B cell (primary cell): ENCODE measurements around the gene CENPX. TPM values are rescaled to one million over a fixed set of nuclear protein-coding genes. Genes with fewer than 3 reads are reported as not detected.

Source experiments
- ATAC-seq: fragments of 200-7000 bp; cut with Tn5 transposase; one replicate; pipeline ENCODE4 v1.10.0; 2021; ENCODE audit warnings: low read depth, mild to moderate bottlenecking, moderate number of reproducible peaks, moderate library complexity
- CTCF ChIA-PET: fragments of 350-600 bp; sonication (Branson Sonifier 250); formaldehyde crosslinking; loops from one replicate; lab custom pipeline; 2021; ENCODE audit warnings: antibody characterized with exemption, inconsistent platforms; lab: Charles Lee
- POLR2A ChIA-PET: fragments of 350-600 bp; sonication (Branson Sonifier 250); formaldehyde crosslinking; loops from one replicate; lab custom pipeline; 2021; ENCODE audit warnings: antibody characterized with exemption; lab: Charles Lee
- DNase-seq: peaks from one replicate; pipeline ENCODE4 v3.0.0; 2013
- H2AFZ ChIP-seq: 2 replicates; pipeline ENCODE4 v1.6.1; 2012; ENCODE audit warnings: mild to moderate bottlenecking, low read depth, low read length; ENCODE audit not compliant: insufficient read depth, poor library complexity, severe bottlenecking
- H3K27ac ChIP-seq, 2 donors: 1 replicate in 1 of 2; 2 replicates in 1 of 2; pipeline ENCODE4 v1.5.1; 2012 to 2013; ENCODE audit warnings: low read length in 2 of 2, mild to moderate bottlenecking in 2 of 2, moderate library complexity in 1 of 2
- H3K27me3 ChIP-seq, 4 experiments: fragments of 200-600 bp in 1 of 4; sonication (generic) in 1 of 4; replicated peaks in 1 of 4; 1 replicate in 2 of 4; 2 replicates in 2 of 4; pipeline versions ENCODE4 v1.6.1 to v1.7.0; 2013 to 2016; ENCODE audit warnings: low read length in 3 of 4, mild to moderate bottlenecking in 2 of 4, mixed read lengths in 1 of 4, moderate library complexity in 1 of 4; ENCODE audit not compliant: insufficient read depth in 4 of 4, control insufficient read depth in 3 of 4; ENCODE audit errors: control extremely low read depth in 1 of 4
- H3K36me3 ChIP-seq, 2 experiments: replicated peaks in 1 of 2; 1 replicate in 1 of 2; 2 replicates in 1 of 2; pipeline versions ENCODE4 v1.6.1 to v1.7.1; 2013; ENCODE audit warnings: low read length in 1 of 2; ENCODE audit not compliant: insufficient read depth in 2 of 2, control insufficient read depth in 1 of 2; ENCODE audit errors: control extremely low read depth in 1 of 2, extremely low read depth in 1 of 2
- H3K4me1 ChIP-seq, 2 donors: fragments of 200-600 bp in 1 of 2; sonication (generic) in 1 of 2; 1 replicate in 1 of 2; 2 replicates in 1 of 2; pipeline versions ENCODE4 v1.5.1 to v1.6.1; 2013 to 2017; ENCODE audit warnings: low read length in 2 of 2; ENCODE audit not compliant: control insufficient read depth in 2 of 2, insufficient read depth in 2 of 2
- H3K4me2 ChIP-seq: replicated peaks from 2 replicates; pipeline ENCODE3; 2012; ENCODE audit warnings: mild to moderate bottlenecking, low read depth, low read length; ENCODE audit not compliant: poor library complexity, severe bottlenecking
- H3K4me3 ChIP-seq, 5 experiments: fragments of 200-600 bp in 1 of 5; sonication (generic) in 1 of 5; 1 replicate in 3 of 5; 2 replicates in 2 of 5; pipeline versions ENCODE4 v1.5.1 to v1.7.0; 2011 to 2016; ENCODE audit warnings: low read length in 4 of 5, mild to moderate bottlenecking in 4 of 5, low read depth in 2 of 5, control low read depth in 1 of 5, moderate library complexity in 1 of 5; ENCODE audit not compliant: insufficient read depth in 1 of 5; ENCODE audit errors: control extremely low read depth in 1 of 5, extremely low read depth in 1 of 5
- H3K79me2 ChIP-seq: fragments of 200-600 bp; sonication (generic); one replicate; pipeline ENCODE4 v1.6.0; 2016; ENCODE audit warnings: low read length; ENCODE audit not compliant: control insufficient read depth, insufficient read depth
- H3K9ac ChIP-seq: fragments of 200-600 bp; sonication (generic); 2 replicates; pipeline ENCODE4 v1.6.1; 2017; ENCODE audit warnings: mild to moderate bottlenecking, low read length, moderate library complexity
- H3K9me3 ChIP-seq, 3 donors: one replicate each; pipeline versions ENCODE4 v1.6.1 to v1.7.1; 2013; ENCODE audit warnings: low read length in 2 of 3; ENCODE audit not compliant: control insufficient read depth in 2 of 3, insufficient read depth in 1 of 3; ENCODE audit errors: control extremely low read depth in 1 of 3
- H4K20me1 ChIP-seq: 2 replicates; pipeline ENCODE4 v1.6.0; 2012; ENCODE audit warnings: mild to moderate bottlenecking, low read length; ENCODE audit not compliant: insufficient read depth, control insufficient read depth, poor library complexity, severe bottlenecking
- H3K27ac Mint-ChIP-seq: one replicate; pipeline ENCODE4 v1.8.0; 2021; ENCODE audit warnings: mixed read lengths
- H3K27me3 Mint-ChIP-seq: one replicate; pipeline ENCODE4 v1.8.0; 2021; ENCODE audit warnings: mixed read lengths
- H3K4me1 Mint-ChIP-seq: one replicate; pipeline ENCODE4 v1.8.0; 2021; ENCODE audit warnings: mixed read lengths
- H3K4me3 Mint-ChIP-seq: one replicate; pipeline ENCODE4 v1.8.0; 2021; ENCODE audit warnings: mixed read lengths
- H3K9me3 Mint-ChIP-seq: one replicate; pipeline ENCODE4 v1.8.0; 2022; ENCODE audit warnings: mixed read lengths; ENCODE audit not compliant: insufficient read depth
- CTCF ChIP-seq: fragments of 200-600 bp; IDR thresholded peaks from one replicate; pipeline ENCODE4 v1.8.0; 2022; ENCODE audit warnings: antibody characterized with exemption, mild to moderate bottlenecking
- EZH2 ChIP-seq: IDR thresholded peaks from 2 replicates; pipeline ENCODE4 v1.6.1; 2012; ENCODE audit warnings: borderline replicate concordance, low read depth, mild to moderate bottlenecking, moderate library complexity, low read length; ENCODE audit not compliant: insufficient read depth, poor library complexity, severe bottlenecking
- WGBS: methylation state at CpG from one replicate; pipeline ENCODE4 v1.1.5; 2013; ENCODE audit warnings: missing lambda C conversion rate; ENCODE audit not compliant: insufficient coverage; 5-methylcytosine and 5-hydroxymethylcytosine counted together
- intact Hi-C: fragments of 100-400 bp; cut with micrococcal nuclease; formaldehyde crosslinking; loops from one replicate; pipeline ENCODE4 v1.10.0; 2022
- polyA plus RNA-seq: library from polyadenylated mRNA; depleted of rRNA; stranded (reverse); fragments of >200 nt; gene quantifications from 2 replicates; pipeline ENCODE4 v1.2.3, GENCODE V29; 2012
- total RNA-seq, 2 donors: library from RNA; stranded (reverse); fragments of 120-200 nt in 1 of 2; gene quantifications; 1 replicate in 1 of 2; 2 replicates in 1 of 2; pipeline versions ENCODE4 v1.2.3 to v1.2.4, GENCODE V29; 2013 to 2022

CENPX gene
- total and polyA plus RNA-seq, 2 donors (not counting 1 experiment from before 2014, with no cell fraction given): 37.0 to 40.1 TPM

- Mint-ChIP-seq H3K27me3 (no peaks in the 10 kb centered on the region), H3K27ac (no peak overlapping the region), H3K4me3 (no peak overlapping the region), H3K9me3 (no peaks in the 10 kb centered on the region), H3K4me1 (peaks cover 3% of the 10 kb centered on the region)
- ChIA-PET POLR2A (interaction anchor here (0.8 kb wide), 1 partner anchor 13 kb away, joined by 3 read pairs; no protein-coding TSS in a partner anchor), CTCF (no interaction called here)
- Histone ChIP-seq H3K27me3 (no peaks in the 10 kb centered on the region), H3K79me2 (peaks cover 27% of the 10 kb centered on the region), H3K4me2 (no peak overlapping the region), H3K36me3 (peaks cover 0 to 2% of the 10 kb centered on the region in 2 experiments), H3K27ac (no peak overlapping the region), H4K20me1 (peaks cover 20% of the 10 kb centered on the region), H3K4me1 (no peaks in the 10 kb centered on the region), H3K4me3 (no peak overlapping the region), H3K9me3 (no peaks in the 10 kb centered on the region), H3K9ac (no peak overlapping the region), H2AFZ (no peak overlapping the region)
- DNase-seq (no peak), ATAC-seq (no peak)
- 95% methylated on average over 36 of the region's 37 CpGs for WGBS
- intact Hi-C loops: no loop called here
- TF ChIP-seq CTCF (no peak), EZH2 (no peak)
Measured at GRCh38 chr17:81993729-81994592, 28.7 kb downstream of the CENPX start.

DNA sequence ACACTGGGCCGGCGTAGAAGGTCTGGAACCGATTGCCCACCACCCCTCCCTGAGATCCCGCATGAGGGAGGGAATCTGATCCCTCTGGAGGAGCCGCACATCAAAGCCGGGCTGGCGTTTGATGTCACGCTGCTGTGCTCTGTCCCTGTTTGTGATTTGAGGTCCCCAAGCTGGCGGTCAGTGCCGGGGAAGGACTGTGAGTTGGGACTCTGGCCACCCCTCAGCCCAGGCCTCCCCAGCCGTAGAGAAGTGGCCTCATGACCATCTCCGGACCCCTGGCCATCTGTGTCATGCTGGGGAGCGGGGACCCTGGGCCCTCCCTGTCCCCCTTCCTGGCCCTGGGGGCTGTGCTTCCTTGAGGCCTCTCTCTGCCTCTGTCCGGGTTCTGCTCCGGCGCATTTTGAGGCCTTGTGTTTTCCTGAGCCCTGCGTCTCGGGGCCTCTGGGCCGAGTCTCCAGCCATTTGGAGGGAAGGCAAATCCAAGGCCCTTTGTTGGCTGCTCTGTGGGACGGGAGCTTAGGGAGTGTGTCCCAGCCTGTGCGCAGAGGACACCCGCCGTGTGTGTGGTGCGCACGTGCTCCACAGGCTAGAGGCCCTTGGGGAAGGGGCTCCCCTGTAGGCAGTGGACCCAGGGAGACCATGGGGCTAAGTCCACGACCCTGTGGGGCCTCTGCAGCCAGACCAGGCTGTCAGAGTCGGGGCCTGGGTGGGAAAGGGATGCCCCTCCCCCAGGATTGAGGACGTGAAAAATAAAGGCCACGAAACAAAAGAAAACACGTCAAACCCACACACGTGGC lies 30.2 kb downstream of the CENPX start:
- no peak for TF ChIP-seq CTCF
- TF ChIP-seq EZH2: no peak
- Histone ChIP-seq H2AFZ (no peak overlapping the region), H3K27ac (no peak overlapping the region), H3K79me2 (peaks cover 29% of the 10 kb centered on the region), H3K9me3 (no peaks in the 10 kb centered on the region), H3K9ac (no peak overlapping the region), H3K4me1 (no peaks in the 10 kb centered on the region), H3K36me3 (peaks cover 0 to 2% of the 10 kb centered on the region in 2 experiments), H3K27me3 (no peaks in the 10 kb centered on the region), H3K4me3 (no peak overlapping the region), H4K20me1 (peaks cover 20% of the 10 kb centered on the region), H3K4me2 (no peak overlapping the region)
- Mint-ChIP-seq H3K27ac (no peak overlapping the region), H3K4me3 (no peak overlapping the region), H3K27me3 (no peaks in the 10 kb centered on the region), H3K9me3 (no peaks in the 10 kb centered on the region), H3K4me1 (peaks cover 3% of the 10 kb centered on the region)
- POLR2A ChIA-PET: no interaction called here
- CTCF ChIA-PET: no interaction called here
- intact Hi-C loops: no loop called here
- WGBS: 97% methylated on average over 31 of the region's 31 CpGs
- DNase-seq (no peak), ATAC-seq (no peak)
